HepG2 (cell line): ENCODE results near the gene NCAM2. TPM values are rescaled to one million over a fixed set of nuclear protein-coding genes. Genes with fewer than 3 reads are reported as not detected.

ENCODE experiments used
- ATAC-seq: fragments of 200-7000 bp; cut with Tn5 transposase; 3 replicates; pipeline ENCODE4 v1.9.1; 2020; ENCODE audit warnings: mild to moderate bottlenecking, moderate library complexity
- BruUV-seq: library from RNA; stranded (reverse); fragments of 400-500 nt; replicated peaks from 2 replicates; lab custom pipeline; 2021; lab: Mats Ljungman, UMichigan
- CTCF ChIA-PET: fragments of 300-600 bp; formaldehyde crosslinking; extraction: SDS; loops from one replicate; lab custom pipeline; 2021; ENCODE audit warnings: low total read pairs, inconsistent platforms, low intra/inter-chr PET ratio; lab: Yijun Ruan, JAX
- POLR2A ChIA-PET: fragments of 350-600 bp; sonication (Branson Sonifier 250); formaldehyde crosslinking; loops from one replicate; lab custom pipeline; 2020; ENCODE audit warnings: antibody characterized with exemption, inconsistent platforms; lab: Yijun Ruan, JAX
- DNase-seq: peaks from one replicate; pipeline ENCODE4 v3.0.0-alpha.2; 2015; ENCODE audit warnings: low spot score
- FAIRE-seq: peaks from 3 replicates; lab custom pipeline; 2011; peaks lifted over from hg19 to GRCh38; lab: Jason Lieb, UNC
- H2AFZ ChIP-seq: one replicate; pipeline ENCODE4 v1.6.1; 2011; ENCODE audit warnings: low read length, inconsistent platforms
- H3K27ac ChIP-seq: fragments of 300-600 bp; 3 replicates; pipeline ENCODE4 v1.8.0; 2011; ENCODE audit warnings: mixed run types, mild to moderate bottlenecking, mixed read lengths, low read length, inconsistent platforms; ENCODE audit not compliant: insufficient read depth; ENCODE audit errors: extremely low read length
- H3K27me3 ChIP-seq, 2 experiments: fragments of 200-600 bp in 1 of 2; 2 replicates in 1 of 2; 3 replicates in 1 of 2; pipeline versions ENCODE4 v1.6.0 to v1.8.0; 2011; ENCODE audit warnings: low read length in 2 of 2, mild to moderate bottlenecking in 2 of 2, moderate library complexity in 2 of 2, inconsistent platforms in 1 of 2; ENCODE audit not compliant: insufficient read depth in 2 of 2, control insufficient read depth in 1 of 2
- H3K36me3 ChIP-seq, 2 experiments: fragments of 200-600 bp in 1 of 2; replicated peaks in 1 of 2; 2 replicates in 1 of 2; 3 replicates in 1 of 2; pipeline versions ENCODE4 v1.5.1 to v1.8.0; 2011; ENCODE audit warnings: low read length in 2 of 2, inconsistent platforms in 1 of 2; ENCODE audit not compliant: insufficient read depth in 2 of 2, control insufficient read depth in 1 of 2
- H3K4me1 ChIP-seq: 2 replicates; pipeline ENCODE4 v1.5.1; 2012; ENCODE audit warnings: low read length, inconsistent platforms; ENCODE audit not compliant: insufficient read depth
- H3K4me2 ChIP-seq: 2 replicates; pipeline ENCODE4 v1.6.0; 2011; ENCODE audit warnings: low read depth, low read length, inconsistent platforms
- H3K4me3 ChIP-seq, 3 experiments: fragments of 200-600 bp in 1 of 3; sonication (generic), shearing (Covaris generic) in 1 of 3; replicated peaks in 1 of 3; 2 replicates each; pipeline ENCODE4 v1.5.1; 2011 to 2016; ENCODE audit warnings: low read length in 3 of 3, inconsistent platforms in 2 of 3, low read depth in 2 of 3, mild to moderate bottlenecking in 2 of 3, control low read depth in 1 of 3, mixed read lengths in 1 of 3; ENCODE audit not compliant: insufficient read depth in 1 of 3
- H3K79me2 ChIP-seq: one replicate; pipeline ENCODE4 v1.6.1; 2011; ENCODE audit warnings: low read length, inconsistent platforms; ENCODE audit not compliant: insufficient read depth
- H3K9ac ChIP-seq: 2 replicates; pipeline ENCODE4 v1.6.0; 2011; ENCODE audit warnings: mild to moderate bottlenecking, low read depth, low read length, inconsistent platforms; ENCODE audit not compliant: insufficient read depth
- H3K9me3 ChIP-seq: 2 replicates; pipeline ENCODE4 v1.5.1; 2012; ENCODE audit warnings: mild to moderate bottlenecking, low read length
- H4K20me1 ChIP-seq: 2 replicates; pipeline ENCODE4 v1.6.0; 2011; ENCODE audit warnings: inconsistent platforms, mild to moderate bottlenecking, low read length, moderate library complexity; ENCODE audit not compliant: insufficient read depth
- ARNTL ChIP-seq: sonication (generic); formaldehyde crosslinking; IDR thresholded peaks from 2 replicates; pipeline ENCODE4 v1.4.0; 2020; ENCODE audit warnings: mild to moderate bottlenecking, missing genetic modification reagents
- ATF6 ChIP-seq: sonication (generic); formaldehyde crosslinking; conservative IDR thresholded peaks from 2 replicates; pipeline ENCODE4 v1.4.0; 2020; ENCODE audit warnings: missing genetic modification reagents
- KDM1A ChIP-seq: IDR thresholded peaks from 2 replicates; pipeline ENCODE4 v1.6.1; 2016; ENCODE audit warnings: missing compliant biosample characterization
- NR2F6 ChIP-seq, 2 experiments: IDR thresholded peaks; 2 replicates each; pipeline ENCODE4 v1.6.1; 2016; ENCODE audit warnings: antibody characterized with exemption in 1 of 2, mild to moderate bottlenecking in 1 of 2
- RBFOX2 ChIP-seq: fragments of 200-400 bp; formaldehyde crosslinking; IDR thresholded peaks from 2 replicates; pipeline ENCODE4 v1.6.1; 2017; ENCODE audit warnings: low read depth, mild to moderate bottlenecking, low read length
- SALL1 ChIP-seq: sonication (generic); formaldehyde crosslinking; IDR thresholded peaks from 2 replicates; pipeline ENCODE4 v1.8.0; 2022; ENCODE audit warnings: mild to moderate bottlenecking, missing genetic modification reagents
- SMAD9 ChIP-seq: sonication (generic); formaldehyde crosslinking; IDR thresholded peaks from 2 replicates; pipeline ENCODE4 v1.5.1; 2020; ENCODE audit warnings: mild to moderate bottlenecking, missing genetic modification reagents
- ZNF263 ChIP-seq: sonication (generic); formaldehyde crosslinking; IDR thresholded peaks from 2 replicates; pipeline ENCODE4 v1.4.0; 2020; ENCODE audit warnings: missing genetic modification reagents
- ZNF431 ChIP-seq: sonication (generic); formaldehyde crosslinking; IDR thresholded peaks from 2 replicates; pipeline ENCODE4 v1.9.0; 2022; ENCODE audit warnings: missing genetic modification reagents, low read depth, mild to moderate bottlenecking, borderline replicate concordance
- ZNF710 ChIP-seq: sonication (generic); formaldehyde crosslinking; IDR thresholded peaks from 2 replicates; pipeline ENCODE4 v1.5.0; 2020; ENCODE audit warnings: mild to moderate bottlenecking, missing genetic modification reagents, borderline replicate concordance
- ZNF773 ChIP-seq: sonication (generic); formaldehyde crosslinking; IDR thresholded peaks from 2 replicates; pipeline ENCODE4 v1.4.0; 2020; ENCODE audit warnings: missing genetic modification reagents, borderline replicate concordance
- WGBS: methylation state at CpG from one replicate; pipeline ENCODE4 v1.1.6; 2017; ENCODE audit warnings: low lambda C conversion rate; 5-methylcytosine and 5-hydroxymethylcytosine counted together
- in situ Hi-C: cut with HindIII; loops from 2 replicates; pipeline ENCODE4 v1.10.0; 2017; ENCODE audit warnings: low pct_unique_long_range_greater_than_20kb; ENCODE audit not compliant: extremely low pct_ligation_motif_present
- intact Hi-C: fragments of 100-400 bp; cut with micrococcal nuclease; formaldehyde crosslinking; loops from one replicate; pipeline ENCODE4 v1.10.0; 2022; ENCODE audit not compliant: unreplicated experiment
- polyA plus RNA-seq, 8 experiments: library from polyadenylated mRNA; depleted of rRNA in 3 of 8; stranded (reverse) in 7 of 8; unstranded in 1 of 8; fragments of >200 nt; fragmentation: Illumina TruSeq in 4 of 8; extraction: Trizol in 4 of 8; gene quantifications; 2 replicates each; pipeline versions ENCODE4 v1.2.1 to v1.2.3, GENCODE V29; 2011 to 2016; ENCODE audit warnings: low read depth in 4 of 8, missing spikeins in 1 of 8, mixed read lengths in 1 of 8; ENCODE audit not compliant: insufficient read depth in 1 of 8
- total RNA-seq, 5 experiments: library from RNA; depleted of rRNA; stranded (reverse); fragments of >200 nt; fragmentation: Illumina TruSeq; extraction: Trizol; gene quantifications; 2 replicates each; pipeline ENCODE4 v1.2.3, GENCODE V29; 2016; ENCODE audit warnings: low read depth in 1 of 5

Gene NCAM2
- total and polyA plus RNA-seq, 2 of the 13 experiments (the other 11 are each of a cell fraction or from before 2014, with no cell fraction given): not detected

- FAIRE-seq (no peak), ATAC-seq (no peak), DNase-seq (no peak)
- Histone ChIP-seq H3K36me3 (no peaks in the 10 kb centered on the region), H3K79me2 (no peaks in the 10 kb centered on the region), H3K9ac (no peak overlapping the region), H3K27ac (no peak overlapping the region), H2AFZ (no peak overlapping the region), H3K27me3 (no peaks in the 10 kb centered on the region), H4K20me1 (no peaks in the 10 kb centered on the region), H3K4me1 (no peaks in the 10 kb centered on the region), H3K9me3 (peaks cover 96% of the 10 kb centered on the region), H3K4me3 (no peak overlapping the region), H3K4me2 (no peak overlapping the region)
- intact Hi-C loops (no loop called here), in situ Hi-C loops (no loop called here)
- TF ChIP-seq ZNF773 (CRISPR knock-in tag) (no peak), ZNF263 (CRISPR knock-in tag) (no peak), ZNF710 (CRISPR knock-in tag) (no peak), KDM1A (CRISPR knock-in tag) (no peak), ATF6 (CRISPR knock-in tag) (no peak), ZNF431 (CRISPR knock-in tag) (no peak), SMAD9 (CRISPR knock-in tag) (no peak), NR2F6 (IDR thresholded peaks at IDR 0.05) (no peak), NR2F6 (CRISPR knock-in tag; IDR thresholded peaks at IDR 0.05) (no peak), RBFOX2 (no peak), SALL1 (CRISPR knock-in tag) (no peak), ARNTL (CRISPR knock-in tag) (no peak)
- ChIA-PET POLR2A (no interaction called here), CTCF (no interaction called here)
- 0% methylated on average over 1 of the region's 1 CpG for WGBS
- no TSS peak for BruUV-seq
These were observed 215.1 kb downstream of the NCAM2 start for GRCh38 chr21:21213297-21213696.
